HG02588 (cell line): Measurements from ENCODE around the gene CREB3L2.
A peak's percentile ranks its signal among the peaks of the same experiment; 100 is the strongest.

Source experiments
- ATAC-seq: cut with Tn5 transposase; IDR thresholded peaks from one replicate; pipeline ENCODE4 v1.9.1; 2021; ENCODE audit warnings: mild to moderate bottlenecking, moderate library complexity; ENCODE audit not compliant: unreplicated experiment

The CREB3L2 gene

DNA sequence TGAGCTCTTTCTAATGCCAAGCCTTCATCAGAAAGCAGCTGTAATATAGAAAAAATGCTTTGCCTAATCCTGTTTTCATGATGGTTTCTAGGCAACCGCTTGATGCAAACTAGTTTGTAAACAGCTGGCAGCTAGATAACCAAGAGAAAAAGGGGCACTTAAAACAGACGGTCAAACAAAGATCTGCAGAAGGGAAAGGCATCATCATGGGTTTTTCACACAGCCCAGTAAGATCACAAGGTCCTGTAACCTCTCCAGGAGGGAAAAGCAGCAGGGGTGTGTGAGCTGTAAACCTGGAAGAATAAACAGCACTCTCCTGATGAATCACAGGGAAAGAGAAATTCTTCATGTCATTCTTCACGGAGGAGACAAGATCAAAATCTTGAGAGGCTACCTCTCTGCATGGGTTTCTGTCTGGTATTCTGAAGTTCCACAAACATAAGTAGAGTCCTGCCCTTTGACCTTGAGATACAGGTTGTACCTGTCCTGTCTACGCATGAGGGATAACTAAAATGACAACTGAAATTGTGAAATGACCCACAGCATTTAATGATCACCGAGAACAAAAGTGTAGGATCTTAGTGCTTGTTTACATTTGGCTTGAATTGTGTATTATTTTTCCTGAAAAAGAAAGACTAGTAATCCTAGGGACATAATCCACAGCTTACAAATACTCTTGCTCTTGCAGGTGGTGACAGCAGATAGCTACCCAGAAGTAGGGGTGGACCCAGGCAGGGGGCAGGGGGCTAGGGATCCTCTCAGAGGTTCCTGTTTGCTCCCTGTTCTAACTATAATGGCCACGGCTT, 48.0 kb downstream of the CREB3L2 start:
- ATAC-seq: peak; percentile 45

DNA sequence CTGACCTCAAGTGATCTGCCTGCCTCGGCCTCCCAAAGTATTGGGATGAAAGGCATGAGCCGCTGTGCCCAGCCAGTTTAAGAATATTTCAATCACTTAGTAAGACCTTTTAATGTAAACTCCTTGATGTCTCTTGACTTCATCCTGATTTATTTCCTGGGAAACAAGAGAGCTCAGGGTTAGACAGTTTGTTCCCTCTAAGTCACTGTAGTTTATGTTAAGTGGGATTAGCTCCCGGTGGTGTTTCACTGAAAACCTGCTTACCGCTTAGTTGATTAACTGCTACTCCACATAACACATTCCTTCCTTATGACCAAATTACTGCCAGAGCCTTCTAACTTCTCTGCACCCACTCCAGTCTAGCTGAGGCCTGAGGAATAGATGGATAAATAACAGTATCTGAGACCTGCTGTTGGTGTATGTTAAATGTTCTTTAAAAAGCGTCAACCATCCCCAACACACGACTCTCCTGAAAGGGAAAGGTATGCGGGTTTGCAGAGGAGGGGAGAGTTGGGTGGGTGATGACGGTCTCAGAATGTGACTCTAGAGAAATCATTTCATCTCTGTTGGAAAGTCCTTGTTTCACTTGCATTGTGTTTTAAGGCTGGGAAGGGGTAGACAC, 48.7 kb downstream of the CREB3L2 start:
- ATAC-seq: no peak

DNA sequence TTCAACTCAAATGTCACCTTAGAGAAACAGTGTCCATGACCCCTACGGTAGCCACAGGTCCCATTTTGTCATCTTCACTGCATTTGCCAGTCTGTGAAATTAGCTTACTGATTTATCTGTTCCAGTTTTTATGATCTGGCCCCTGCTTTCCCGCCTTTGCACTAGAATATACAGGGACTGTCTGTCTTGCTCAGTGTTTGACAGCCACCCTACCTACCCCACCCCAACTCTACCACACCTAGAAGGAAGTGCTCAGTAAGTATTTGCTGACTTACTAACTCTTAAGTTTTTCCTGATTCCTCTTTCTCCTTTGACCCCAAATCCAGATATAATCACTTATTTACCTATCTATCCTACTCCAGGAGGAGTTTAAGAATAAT, 49.5 kb downstream of the CREB3L2 start:
- ATAC-seq: no peak

DNA sequence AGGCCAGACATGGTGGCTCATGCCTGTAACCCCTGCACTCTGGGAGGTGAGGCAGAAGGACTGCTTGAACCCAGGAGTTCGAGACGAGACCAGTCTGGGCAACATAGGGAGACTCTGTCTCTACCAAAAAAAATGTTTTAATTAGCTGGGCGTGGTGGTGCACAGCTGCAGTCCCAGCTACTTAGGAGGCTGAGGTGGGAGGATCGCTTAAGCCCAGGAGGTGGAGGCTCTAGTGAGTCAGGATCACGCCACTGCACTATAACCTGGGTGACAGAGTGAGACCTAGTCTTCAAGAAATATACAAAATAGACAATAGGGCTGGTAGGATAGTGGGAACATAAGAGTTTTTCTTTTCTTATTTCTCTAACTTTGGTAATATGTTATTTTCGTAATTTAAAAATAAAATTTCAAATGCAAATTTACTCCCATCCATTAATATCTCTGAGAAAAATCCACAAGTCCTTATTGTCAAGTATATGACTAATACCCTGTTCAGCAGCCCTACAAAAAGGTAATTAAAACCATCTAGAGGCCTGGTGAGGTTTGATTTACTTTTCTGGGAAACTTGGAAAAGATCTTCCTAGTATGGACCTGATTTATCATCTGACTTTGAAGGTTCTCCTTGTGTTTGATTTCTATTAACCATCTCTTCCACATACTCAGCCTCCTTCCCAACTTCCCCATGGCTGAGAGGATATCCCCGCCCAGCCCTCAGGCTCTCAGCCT, 50.0 kb downstream of the CREB3L2 start:
- ATAC-seq: no peak

DNA sequence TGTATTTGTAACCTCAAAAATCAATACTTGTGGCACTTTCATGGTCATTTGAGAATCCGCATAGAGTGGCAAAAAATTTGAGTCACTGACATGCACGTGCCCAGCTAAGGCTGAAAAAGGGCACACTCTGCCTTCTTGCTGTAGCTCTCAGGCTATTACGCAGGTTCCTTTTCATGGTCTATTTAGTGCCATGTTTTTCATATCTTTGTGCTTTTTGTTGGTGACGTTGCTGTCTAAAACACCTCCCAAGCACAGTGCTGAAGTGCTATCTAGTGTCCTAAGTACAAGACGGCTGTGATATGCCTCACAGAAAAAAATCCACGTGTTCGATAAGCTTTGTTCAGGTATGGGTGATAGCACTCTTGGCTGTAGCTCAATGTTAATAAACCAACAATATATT, 50.9 kb downstream of the CREB3L2 start:
- no peak for ATAC-seq

DNA sequence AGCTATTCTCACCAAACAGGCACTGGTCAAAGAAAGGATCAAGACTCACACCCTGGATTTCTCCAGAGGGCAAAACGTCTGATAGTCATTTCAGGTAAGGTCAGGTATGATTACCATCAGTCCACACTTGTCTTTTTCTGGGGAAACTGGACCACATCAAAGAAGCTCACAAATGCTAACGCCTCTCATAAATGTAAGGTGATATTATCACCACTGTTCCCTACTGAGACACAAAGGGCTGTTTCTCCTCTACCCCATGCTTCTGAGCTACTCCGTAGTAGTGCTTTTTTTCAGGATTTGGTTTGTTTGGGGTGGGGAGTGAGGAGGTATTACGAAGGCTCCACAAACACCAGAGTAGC, 51.6 kb downstream of the CREB3L2 start:
- no peak for ATAC-seq

DNA sequence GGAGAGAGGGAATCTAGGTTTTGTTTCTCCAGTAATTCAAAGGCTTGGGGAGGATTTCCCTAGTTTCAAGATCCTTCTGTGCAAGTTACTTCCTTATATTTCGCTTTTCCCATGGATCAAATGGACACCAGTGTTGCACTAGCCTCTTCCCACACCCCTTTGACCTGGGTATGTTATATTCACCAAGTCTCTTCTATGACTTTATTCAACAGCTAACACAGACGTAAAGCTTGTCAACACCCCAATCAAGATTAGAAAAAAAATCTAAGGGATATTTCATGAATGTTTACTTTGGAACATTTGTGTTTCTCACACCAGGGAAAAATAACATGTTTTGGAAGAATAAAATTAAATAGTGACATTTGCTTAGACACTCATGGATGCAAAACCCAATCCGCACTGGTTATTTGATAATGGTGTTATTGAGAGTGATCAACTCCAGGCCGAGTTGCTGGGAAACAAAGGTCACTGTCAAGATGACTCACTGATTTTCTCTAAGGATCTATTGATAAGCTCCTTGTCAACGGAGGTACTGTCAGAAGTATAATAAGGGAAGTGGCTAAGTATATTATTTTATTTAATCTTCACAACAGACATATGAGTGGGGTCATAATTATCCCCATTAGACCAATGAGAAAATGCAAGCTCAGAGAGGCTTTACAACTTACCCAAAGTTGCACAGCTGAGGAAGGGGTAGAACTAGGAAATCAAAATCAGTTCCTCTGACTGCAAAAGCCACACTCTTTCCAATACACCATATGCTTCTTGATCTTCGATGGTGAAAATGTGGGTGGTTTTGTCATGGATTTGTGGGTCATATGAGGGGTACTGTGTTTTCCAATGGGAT, 52.2 kb downstream of the CREB3L2 start:
- no peak for ATAC-seq

DNA sequence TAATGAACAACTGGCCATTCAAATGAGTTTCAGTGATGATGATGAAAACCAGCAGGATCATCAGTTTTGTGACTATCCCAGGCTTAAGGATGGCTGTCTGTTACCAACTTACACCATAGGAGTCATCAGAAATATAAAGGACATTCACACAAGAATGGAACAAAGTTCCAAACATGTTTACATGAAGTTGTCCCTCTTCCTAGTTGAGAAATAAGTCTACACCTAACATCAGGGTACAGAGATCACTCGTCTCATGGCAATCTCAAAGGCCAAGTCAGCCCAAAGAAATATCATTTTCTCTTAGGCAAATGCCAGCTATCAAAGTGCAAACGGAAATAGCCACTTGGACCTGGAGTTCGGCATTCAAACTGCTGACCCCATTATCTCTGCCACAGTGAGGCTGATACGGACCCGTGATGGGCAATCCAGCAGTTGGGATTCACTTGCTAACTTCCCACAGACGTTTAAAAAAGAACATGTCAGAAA, 53.0 kb downstream of the CREB3L2 start:
- no peak for ATAC-seq

DNA sequence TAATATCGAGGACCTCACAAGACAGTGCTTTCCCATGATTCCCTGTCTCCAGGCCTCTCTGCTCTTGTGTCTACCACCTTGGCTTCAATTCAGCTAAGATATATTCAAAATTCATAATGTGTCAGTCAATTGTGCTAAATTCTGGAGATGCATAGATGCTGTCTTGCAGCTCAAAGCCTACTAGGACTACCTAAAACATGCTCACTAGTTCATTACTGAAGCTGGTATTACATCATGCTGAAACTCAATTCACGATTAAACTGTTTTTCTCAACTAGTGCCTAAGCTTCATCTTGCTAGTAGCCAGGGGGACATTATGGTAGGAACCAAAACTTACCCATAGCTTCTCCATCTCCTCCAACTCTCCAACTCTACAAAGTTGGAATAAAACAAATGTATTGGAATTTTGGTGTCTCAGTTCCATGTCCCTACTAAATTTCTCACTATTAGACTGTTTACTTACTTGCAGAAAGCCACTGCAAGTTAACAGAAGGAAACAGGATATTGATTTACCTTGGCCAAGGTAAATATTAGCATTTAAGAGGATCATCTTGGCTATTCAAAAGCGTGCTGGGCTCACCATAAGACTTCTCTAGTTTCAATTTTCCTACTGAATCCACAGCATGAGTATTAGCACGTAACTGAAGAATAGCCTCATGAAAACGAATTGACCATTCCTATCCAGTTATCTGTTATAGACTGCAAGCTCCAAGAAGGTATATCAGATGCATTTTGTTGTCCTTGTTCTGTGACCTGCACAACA, 53.6 kb downstream of the CREB3L2 start:
- no peak for ATAC-seq

DNA sequence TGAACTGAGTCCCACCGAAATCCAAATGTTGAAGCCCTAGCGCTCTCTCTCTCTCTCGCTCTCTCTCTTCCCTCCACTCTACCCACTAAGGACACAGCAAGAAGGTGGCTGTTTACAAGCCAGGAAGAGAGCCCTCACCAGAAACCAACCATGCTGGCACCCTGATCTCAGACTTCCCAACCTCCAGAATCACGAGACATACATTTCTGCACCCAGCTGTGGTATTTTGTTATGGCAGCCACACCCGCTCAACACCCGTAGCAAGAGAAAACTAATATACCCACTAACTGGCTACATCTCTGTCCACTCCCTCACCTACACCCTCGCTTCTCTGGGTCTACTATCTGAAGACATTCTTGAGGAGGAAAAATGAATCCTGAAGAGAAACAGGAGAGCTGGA, 54.8 kb downstream of the CREB3L2 start:
- ATAC-seq: no peak

DNA sequence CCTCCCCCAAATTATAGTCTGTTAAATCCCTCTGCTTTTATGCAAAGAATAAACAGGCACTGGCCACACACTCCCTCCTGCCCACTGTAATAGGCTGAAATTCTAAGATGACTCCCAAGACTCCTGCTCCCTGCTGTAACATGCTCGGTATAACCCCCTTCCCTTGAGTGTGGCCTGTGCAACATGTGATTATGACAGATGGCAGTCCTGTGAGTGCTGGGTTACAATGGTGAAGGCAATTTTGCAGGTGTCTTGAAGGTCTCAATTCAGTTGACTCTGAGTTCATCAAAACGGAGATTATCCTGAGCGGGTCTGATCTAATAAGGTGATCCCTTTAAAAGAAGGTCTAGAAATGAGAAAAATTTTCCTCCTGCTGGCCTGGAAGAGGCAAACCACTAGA, 55.9 kb downstream of the CREB3L2 start:
- no peak for ATAC-seq

DNA sequence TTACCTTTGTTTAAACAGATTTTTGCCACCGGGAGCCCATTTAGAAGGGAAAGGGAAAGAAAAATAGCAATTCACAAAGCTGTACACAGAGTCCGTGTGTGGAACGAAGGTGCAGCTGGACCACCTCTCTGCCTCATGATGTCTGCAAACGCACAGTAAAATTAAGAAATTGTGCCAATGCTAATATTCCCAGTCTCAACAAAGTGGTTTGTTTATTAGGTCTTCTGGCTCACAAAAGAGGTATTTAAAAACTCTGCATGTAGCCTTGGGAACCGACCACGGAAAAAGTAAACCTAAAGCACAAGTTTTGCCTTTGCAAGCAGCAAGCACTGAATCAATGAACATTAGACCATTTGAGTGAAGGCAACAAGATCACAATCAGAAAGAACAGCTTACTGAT, 57.7 kb downstream of the CREB3L2 start:
- no peak for ATAC-seq

DNA sequence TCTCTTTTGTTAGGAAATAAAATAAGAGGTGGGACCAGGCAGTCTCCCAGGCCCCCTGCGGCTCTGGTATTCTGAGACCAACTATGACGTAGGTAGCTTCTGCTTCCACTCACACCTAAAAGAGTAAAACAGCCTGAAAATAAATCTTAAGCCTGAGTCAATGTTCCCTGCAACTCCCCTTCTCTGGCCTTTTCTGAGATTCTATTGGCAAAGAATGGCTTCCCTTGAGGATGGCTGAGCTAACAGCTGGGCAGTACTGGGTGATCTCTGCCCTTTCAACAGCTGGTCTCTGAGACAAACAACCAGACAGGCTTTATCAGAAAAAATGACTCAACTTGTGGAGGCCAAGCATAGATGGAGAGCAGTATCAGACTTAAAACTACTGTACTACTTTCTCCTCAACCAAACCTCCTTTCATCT, 58.7 kb downstream of the CREB3L2 start:
- no peak for ATAC-seq

DNA sequence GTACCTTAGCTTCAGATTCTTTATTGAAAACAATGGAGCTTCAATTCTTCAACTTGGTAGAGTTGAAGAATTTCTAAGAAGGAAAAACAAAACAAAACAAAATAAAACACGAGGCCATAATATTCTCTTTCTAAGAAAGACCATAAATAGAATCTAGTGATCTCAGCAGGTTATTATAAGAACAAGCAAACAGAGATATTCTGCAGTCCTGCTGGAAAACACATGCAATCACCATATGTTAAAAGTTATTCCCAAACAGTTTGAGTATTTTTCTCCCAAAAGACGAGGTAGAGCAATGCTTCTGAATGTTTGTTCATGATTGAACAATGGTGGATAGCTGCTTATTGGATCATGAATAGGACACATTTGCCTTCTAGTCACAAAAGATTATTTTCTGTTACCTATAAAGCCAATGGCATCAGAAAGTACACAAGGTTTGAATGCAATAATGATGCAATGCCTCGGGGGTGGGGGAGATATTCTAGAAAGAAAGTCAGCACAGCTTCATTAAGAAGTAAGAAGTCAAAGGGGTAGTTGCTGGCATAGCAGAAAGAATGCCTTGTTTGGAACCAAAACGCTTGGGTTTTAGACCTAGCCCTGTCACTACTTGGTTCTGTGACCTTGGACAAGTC, 59.3 kb downstream of the CREB3L2 start:
- ATAC-seq: no peak

DNA sequence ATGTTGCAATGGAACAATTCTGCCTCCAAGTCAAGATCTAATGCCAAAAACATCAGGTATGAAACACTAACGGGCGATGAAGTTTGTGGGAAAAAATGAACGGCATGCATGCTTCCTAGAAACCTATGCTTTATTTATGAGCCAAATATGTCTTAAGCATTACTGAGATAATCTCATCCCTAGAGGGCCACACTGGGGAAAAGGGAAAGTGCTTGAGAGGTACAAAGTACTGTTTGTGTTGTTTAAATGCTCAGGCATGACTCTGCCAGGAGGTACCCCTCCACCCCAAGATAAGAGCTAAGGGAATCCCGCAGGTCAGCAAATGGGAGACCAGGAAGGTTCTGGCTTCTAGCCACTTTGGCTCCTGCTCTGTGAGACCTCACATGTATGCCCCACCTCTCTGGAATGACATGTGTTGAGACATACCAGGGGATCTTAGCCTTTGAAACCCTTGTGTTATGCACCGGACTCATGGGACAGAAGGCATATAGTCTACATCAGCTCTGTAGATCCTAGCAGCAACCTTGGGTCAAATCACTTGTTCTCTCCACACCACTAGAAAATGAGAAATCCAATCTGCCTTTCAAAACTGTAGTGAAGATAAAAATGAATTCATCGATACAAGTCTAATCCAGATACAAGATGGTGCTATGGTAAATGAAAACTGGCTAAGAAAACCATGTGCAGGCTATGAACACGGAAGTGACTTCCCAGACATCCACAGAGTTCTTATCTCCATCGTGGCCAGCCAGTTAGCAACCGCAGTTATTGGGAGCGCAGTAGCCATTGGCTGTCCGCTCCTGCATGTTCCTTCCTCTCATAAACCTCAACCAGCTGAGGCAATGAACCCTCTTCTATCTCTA, 61.0 kb downstream of the CREB3L2 start:
- ATAC-seq: no peak

DNA sequence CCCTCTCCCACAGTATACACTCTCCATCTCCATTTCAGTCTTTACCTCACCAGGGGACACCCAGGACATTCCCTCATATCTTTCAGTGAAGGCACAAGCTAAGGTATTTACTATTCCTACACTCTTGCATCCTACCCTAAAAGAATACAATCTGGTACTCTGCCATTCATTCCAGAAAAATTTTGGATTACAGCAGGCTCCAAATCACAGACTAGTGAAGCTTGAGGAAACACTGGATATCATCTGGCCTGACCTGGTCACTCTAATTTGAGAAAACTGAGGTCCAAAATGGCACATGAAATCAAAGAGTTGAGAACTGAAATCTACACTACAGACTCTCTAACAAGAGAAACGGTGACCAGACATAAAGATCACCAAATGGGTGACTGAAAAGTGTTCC, 61.7 kb downstream of the CREB3L2 start:
- no peak for ATAC-seq

DNA sequence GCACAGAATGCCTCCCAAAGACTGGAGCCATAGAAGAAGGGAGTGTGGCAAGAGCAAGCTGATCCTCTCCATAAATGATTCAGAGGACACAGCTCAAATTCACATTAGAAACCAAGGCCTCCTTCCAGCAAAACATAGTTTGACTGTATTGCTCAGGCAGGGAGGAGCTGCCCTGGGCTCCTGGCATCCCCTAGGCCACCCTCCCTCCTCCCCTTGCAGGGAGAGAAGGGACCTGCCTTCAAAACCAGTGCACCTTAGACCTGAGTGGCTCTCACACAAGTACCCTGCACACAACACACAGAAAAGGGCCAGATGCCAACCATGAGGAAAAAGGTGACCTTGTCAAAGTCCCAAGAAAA, 64.7 kb downstream of the CREB3L2 start:
- ATAC-seq: no peak

DNA sequence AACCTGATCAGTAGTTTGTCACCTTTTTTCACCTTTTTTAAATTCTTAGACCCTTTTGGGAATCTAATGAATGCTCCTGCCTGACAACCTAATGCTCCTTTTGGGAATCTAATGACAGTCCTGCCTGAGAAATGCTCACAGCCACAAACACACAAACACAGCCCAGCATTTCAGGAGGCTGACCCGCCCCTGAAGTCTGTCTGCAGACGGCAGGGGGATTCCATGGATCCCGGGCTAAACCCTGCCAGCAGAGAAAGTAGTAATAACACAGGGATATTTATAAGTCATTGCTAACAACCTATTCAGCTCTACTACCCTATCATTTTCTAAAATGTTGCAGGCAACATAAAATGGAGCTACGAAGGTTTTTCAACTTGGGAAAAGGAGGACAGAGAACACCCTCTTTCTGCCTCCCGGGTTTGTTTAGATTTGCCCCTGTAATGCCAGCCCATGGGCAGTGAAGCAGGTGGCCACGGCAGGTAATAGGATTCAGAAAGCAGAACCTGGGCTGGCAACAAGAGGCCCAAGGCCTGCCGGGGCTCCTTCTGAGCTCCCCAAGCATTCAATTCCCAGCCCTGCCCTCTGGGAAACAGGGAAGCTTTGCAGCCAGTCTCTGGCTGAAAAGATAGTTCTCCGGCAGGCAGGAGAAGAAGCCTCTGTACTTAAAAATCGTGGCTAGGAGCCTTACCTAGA, 65.2 kb downstream of the CREB3L2 start:
- ATAC-seq: no peak
